Measurements from ENCODE around the gene SLC5A12.
"Not testable (repeated sequence)": the region's sequence is repeated elsewhere in the genome, so short reads cannot be mapped to it uniquely, and the experiment has no call there.

The SLC5A12 gene

DNA sequence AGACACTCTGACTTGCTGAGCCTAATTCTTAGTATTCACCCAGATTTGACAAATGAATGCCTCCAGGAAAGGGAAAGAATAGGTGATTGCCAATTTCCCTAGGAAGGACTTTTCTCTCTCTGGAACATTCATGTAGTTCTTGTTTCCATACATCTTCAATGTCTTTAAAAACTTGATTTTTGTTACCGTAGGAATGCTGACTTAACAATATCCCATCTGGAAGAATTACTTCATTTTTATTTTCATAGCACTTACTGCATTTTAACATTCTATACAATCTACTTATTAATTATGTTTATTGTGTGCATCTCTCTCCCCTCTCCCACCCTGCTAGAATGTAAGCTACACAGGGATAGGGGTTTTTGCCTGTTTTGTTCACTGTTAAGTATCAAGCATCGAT is 66.6 kb downstream of the SLC5A12 start:
- TF ChIP-seq, protein P1, sequence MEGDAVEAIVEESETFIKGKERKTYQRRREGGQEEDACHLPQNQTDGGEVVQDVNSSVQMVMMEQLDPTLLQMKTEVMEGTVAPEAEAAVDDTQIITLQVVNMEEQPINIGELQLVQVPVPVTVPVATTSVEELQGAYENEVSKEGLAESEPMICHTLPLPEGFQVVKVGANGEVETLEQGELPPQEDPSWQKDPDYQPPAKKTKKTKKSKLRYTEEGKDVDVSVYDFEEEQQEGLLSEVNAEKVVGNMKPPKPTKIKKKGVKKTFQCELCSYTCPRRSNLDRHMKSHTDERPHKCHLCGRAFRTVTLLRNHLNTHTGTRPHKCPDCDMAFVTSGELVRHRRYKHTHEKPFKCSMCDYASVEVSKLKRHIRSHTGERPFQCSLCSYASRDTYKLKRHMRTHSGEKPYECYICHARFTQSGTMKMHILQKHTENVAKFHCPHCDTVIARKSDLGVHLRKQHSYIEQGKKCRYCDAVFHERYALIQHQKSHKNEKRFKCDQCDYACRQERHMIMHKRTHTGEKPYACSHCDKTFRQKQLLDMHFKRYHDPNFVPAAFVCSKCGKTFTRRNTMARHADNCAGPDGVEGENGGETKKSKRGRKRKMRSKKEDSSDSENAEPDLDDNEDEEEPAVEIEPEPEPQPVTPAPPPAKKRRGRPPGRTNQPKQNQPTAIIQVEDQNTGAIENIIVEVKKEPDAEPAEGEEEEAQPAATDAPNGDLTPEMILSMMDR (IDR thresholded peaks at IDR 0.05; ENCODE audit: low read depth, low read length) = no peak
- no peak for DNase-seq (ENCODE audit: low read depth, low spot score)
- in situ Hi-C loops (cut with HindIII; ENCODE audit: low sequenced_read_pairs) = no loop called here
- H3K4me3 ChIP-seq (ENCODE audit: low read depth, low read length) = no peak overlapping the region

DNA sequence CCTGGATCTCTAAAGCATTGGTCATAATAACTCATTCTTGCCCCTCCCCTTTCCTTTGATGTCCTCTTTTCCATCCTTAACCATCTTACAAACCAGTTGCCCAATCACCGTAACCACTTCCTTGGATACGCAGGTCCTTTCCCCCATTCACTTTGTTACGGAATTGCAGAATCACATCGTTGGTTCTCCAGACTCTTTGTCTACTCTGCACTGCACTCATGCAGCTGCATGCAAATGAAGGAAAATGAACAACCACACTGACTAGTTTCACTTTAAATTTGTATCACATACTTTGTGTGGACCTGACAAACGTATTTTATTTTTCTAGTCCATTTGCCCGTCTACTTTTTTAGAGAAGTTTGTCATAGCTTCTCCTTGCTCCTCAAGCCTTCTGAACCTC is 69.9 kb downstream of the SLC5A12 start:
- no peak for DNase-seq (ENCODE audit: low read depth, low spot score)
- in situ Hi-C loops (cut with HindIII; ENCODE audit: low sequenced_read_pairs) = no loop called here

DNA sequence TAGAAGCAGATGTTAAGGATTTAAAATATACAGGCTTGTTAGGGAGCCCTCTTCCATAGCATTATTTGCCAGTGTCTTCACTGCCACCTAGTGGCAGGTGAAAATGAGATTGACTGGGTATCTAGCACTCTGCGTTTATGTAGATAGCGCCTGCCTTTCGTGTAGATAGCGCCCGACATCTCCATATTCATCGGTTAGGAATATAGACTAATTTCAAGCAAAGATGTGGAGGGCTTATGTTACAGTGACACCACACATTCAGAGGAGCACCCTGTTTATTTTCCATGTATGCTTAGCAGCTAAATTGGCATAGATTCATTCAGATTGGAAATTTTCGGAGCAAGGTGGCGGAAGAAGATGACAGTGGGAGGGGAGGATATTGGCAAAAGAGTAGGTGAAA is 72.0 kb downstream of the SLC5A12 start:
- in situ Hi-C loops (cut with HindIII; ENCODE audit: low sequenced_read_pairs) = no loop called here
- TF ChIP-seq, protein P1 (IDR thresholded peaks at IDR 0.05; ENCODE audit: low read depth, low read length) = peak; percentile 79
- peak; percentile 79 for DNase-seq (ENCODE audit: low read depth, low spot score)

More for the DNA sequence above, 69.9 kb downstream of the SLC5A12 start:
- TF ChIP-seq, protein P1 (IDR thresholded peaks at IDR 0.05; ENCODE audit: low read depth, low read length) = no peak
- no peak overlapping the region for H3K4me3 ChIP-seq (ENCODE audit: low read depth, low read length)

DNA sequence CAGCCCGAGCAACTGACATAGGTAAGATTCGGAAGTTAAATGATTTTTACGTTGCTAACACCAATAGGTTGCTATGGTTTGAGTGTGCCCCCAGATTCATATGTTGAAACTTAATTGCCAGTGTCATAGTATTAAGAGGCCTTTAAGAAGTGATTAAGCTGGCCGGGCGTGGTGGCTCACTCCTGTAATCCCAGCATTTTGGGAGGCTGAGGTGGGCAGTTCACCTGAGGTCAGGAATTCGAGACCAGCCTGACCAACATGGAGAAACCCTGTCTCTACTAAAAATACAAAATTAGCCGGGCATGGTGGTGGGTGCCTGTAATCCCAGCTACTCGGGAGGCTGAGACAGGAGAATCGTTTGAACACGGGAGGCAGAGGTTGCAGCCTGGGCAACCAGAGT is 78.5 kb downstream of the SLC5A12 start:
- H3K4me3 ChIP-seq (ENCODE audit: low read depth, low read length); in situ Hi-C loops (cut with HindIII; ENCODE audit: low sequenced_read_pairs); DNase-seq (ENCODE audit: low read depth, low spot score): not testable (repeated sequence)

More for the DNA sequence above, 72.0 kb downstream of the SLC5A12 start:
- no peak overlapping the region for H3K4me3 ChIP-seq (ENCODE audit: low read depth, low read length)

DNA sequence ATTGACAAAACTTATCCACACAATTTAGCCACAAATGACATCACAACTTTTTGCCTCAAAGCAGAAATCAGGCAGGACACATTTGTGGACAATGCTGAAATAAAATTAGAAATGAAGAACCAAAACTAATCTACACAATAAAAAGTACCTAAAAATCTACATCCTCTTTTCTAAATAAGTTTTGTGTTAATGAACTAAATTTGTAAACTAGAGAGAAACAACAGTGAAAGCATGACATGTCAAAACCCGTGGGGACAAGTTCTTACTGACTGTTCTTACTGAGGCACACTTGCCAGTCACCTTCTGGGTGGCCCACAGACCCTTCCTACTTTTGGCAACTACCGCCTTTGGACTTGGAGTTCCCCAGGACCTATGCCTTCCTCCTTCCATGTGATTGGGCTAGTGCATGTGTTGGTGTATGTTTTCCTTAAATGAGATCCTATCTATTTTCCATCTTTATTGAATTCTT is 89.1 kb downstream of the SLC5A12 start:
- no peak overlapping the region for H3K4me3 ChIP-seq (ENCODE audit: low read depth, low read length)
- TF ChIP-seq, protein P1 (IDR thresholded peaks at IDR 0.05; ENCODE audit: low read depth, low read length) = no peak
- in situ Hi-C loops (cut with HindIII; ENCODE audit: low sequenced_read_pairs) = no loop called here
- DNase-seq (ENCODE audit: low read depth, low spot score) = no peak

DNA sequence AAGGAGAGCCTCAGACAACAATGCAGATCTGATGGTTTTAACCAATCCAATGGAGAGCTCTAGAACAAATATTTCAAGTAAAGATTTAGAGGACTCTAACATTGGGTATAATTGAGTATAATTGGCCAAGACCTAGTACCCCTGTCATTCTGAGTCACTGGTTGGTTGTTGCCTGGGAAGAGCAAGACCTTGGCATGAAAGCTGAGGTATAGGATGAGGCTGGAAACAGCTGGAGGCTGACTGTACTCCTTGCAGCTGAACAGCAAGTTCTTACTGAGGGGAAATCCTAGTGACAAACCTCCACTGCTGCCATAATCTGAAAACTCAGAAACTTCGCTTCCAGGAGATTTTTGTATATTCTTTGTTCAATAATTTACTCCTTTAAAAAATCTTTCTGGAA is 95.5 kb downstream of the SLC5A12 start:
- peak; percentile 22 for DNase-seq (ENCODE audit: low read depth, low spot score)
- TF ChIP-seq, protein P1 (IDR thresholded peaks at IDR 0.05; ENCODE audit: low read depth, low read length) = no peak
- in situ Hi-C loops (cut with HindIII; ENCODE audit: low sequenced_read_pairs) = no loop called here
- no peak overlapping the region for H3K4me3 ChIP-seq (ENCODE audit: low read depth, low read length)

DNA sequence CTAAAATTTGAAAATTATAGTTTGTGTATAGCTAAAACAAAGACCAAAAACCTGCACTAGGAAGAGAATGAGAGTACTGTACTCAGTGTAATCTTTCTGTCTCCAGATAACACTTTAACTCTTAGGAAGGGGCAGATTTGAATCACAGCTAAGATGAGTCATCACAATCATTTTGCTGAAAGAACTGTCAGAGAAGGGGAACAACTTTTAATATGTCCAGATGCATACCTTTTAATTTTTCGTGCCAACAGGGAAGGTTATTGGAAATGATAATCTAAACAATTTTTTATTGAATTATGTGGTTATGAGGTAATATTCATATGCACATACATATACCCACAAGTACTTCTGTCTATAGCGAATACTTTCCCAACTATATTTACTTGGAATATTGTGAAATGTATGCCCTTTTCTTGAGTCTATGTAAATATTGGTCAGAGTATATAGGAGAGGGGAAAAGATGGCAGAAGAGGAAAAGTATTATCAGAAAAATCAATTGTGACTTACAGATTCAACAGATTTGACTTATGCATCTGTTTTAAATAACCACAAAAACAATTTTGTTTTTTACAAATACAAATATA is 98.7 kb downstream of the SLC5A12 start:
- TF ChIP-seq, protein P1 (IDR thresholded peaks at IDR 0.05; ENCODE audit: low read depth, low read length) = no peak
- in situ Hi-C loops (cut with HindIII; ENCODE audit: low sequenced_read_pairs) = no loop called here
- H3K4me3 ChIP-seq (ENCODE audit: low read depth, low read length) = no peak overlapping the region
- DNase-seq (ENCODE audit: low read depth, low spot score) = peak; percentile 25
